ENCODE measurements around the gene EMC1. TPM values are rescaled to one million over a fixed set of nuclear protein-coding genes. Genes with fewer than 3 reads are reported as not detected.
A peak's percentile ranks its signal among the peaks of the same experiment; 100 is the strongest.
"Not testable (repeated sequence)": the region's sequence is repeated elsewhere in the genome, so short reads cannot be mapped to it uniquely, and the experiment has no call there.

Gene EMC1
- total RNA-seq, 2 experiments from 2014 or later = 46.6 to 49.3 TPM

- H3K27me3 Mint-ChIP-seq = peaks cover 15% of the 10 kb centered on the region
- POLR2A ChIA-PET; DNase-seq; H3K4me3 Mint-ChIP-seq; CTCF ChIA-PET; H3K27ac Mint-ChIP-seq; H3K9me3 Mint-ChIP-seq; H3K4me1 Mint-ChIP-seq (ENCODE audit: low read depth); intact Hi-C loops (cut with micrococcal nuclease); H3K36me3 Mint-ChIP-seq: not testable (repeated sequence)
These were observed 22.7 kb upstream of the EMC1 start for GRCh38 chr1:19273844-19274531.

GRCh38 chr1:19273106-19273843 is 22.0 kb upstream of the EMC1 start:
- DNase-seq = no peak
- H3K4me3 Mint-ChIP-seq = no peak overlapping the region
- intact Hi-C loops (cut with micrococcal nuclease) = no loop called here
- peaks cover 3% of the 10 kb centered on the region for H3K4me1 Mint-ChIP-seq (ENCODE audit: low read depth)
- CTCF ChIA-PET = no interaction called here
- no peak overlapping the region for H3K27ac Mint-ChIP-seq
- peaks cover 3% of the 10 kb centered on the region for H3K36me3 Mint-ChIP-seq
- peaks cover 4% of the 10 kb centered on the region for H3K9me3 Mint-ChIP-seq
- peaks cover 15% of the 10 kb centered on the region for H3K27me3 Mint-ChIP-seq
- POLR2A ChIA-PET = no interaction called here

GRCh38 chr1:19272064-19272463 is 20.7 kb upstream of the EMC1 start:
- Mint-ChIP-seq H3K4me1 (ENCODE audit: low read depth) (peaks cover 3% of the 10 kb centered on the region), H3K9me3 (peaks cover 4% of the 10 kb centered on the region), H3K36me3 (peaks cover 3% of the 10 kb centered on the region), H3K27me3 (peaks cover 15% of the 10 kb centered on the region), H3K4me3 (no peak overlapping the region), H3K27ac (no peak overlapping the region)
- intact Hi-C loops (cut with micrococcal nuclease) = no loop called here
- no peak for DNase-seq
- ChIA-PET CTCF (no interaction called here), POLR2A (no interaction called here)

- H3K9me3 Mint-ChIP-seq; POLR2A ChIA-PET; intact Hi-C loops (cut with micrococcal nuclease); H3K27ac Mint-ChIP-seq; H3K4me3 Mint-ChIP-seq; H3K36me3 Mint-ChIP-seq; H3K4me1 Mint-ChIP-seq (ENCODE audit: low read depth); CTCF ChIA-PET; DNase-seq: not testable (repeated sequence)
- H3K27me3 Mint-ChIP-seq = peaks cover 14% of the 10 kb centered on the region
These were observed 19.0 kb upstream of the EMC1 start for GRCh38 chr1:19270343-19270730.

- H3K36me3 Mint-ChIP-seq; intact Hi-C loops (cut with micrococcal nuclease); H3K27ac Mint-ChIP-seq; POLR2A ChIA-PET; DNase-seq; H3K4me1 Mint-ChIP-seq (ENCODE audit: low read depth); H3K9me3 Mint-ChIP-seq; H3K4me3 Mint-ChIP-seq: not testable (repeated sequence)
- CTCF ChIA-PET = interaction anchor here (1.8 kb wide), 1 partner anchor 312 kb away, joined by 4 read pairs; no protein-coding TSS in a partner anchor
- H3K27me3 Mint-ChIP-seq = peaks cover 14% of the 10 kb centered on the region
These were observed 18.4 kb upstream of the EMC1 start for GRCh38 chr1:19269427-19270342.

- Mint-ChIP-seq H3K4me1 (ENCODE audit: low read depth) (peaks cover 2% of the 10 kb centered on the region), H3K9me3 (no peaks in the 10 kb centered on the region), H3K27me3 (peaks cover 8% of the 10 kb centered on the region), H3K27ac (no peak overlapping the region), H3K4me3 (no peak overlapping the region), H3K36me3 (no peaks in the 10 kb centered on the region)
- DNase-seq = no peak
- ChIA-PET CTCF (interaction anchor here (1.8 kb wide), 1 partner anchor 313 kb away, joined by 4 read pairs; no protein-coding TSS in a partner anchor), POLR2A (no interaction called here)
- intact Hi-C loops (cut with micrococcal nuclease) = no loop called here
These were observed 17.1 kb upstream of the EMC1 start for GRCh38 chr1:19268445-19268844.

GRCh38 chr1:19262744-19263143 is 11.4 kb upstream of the EMC1 start:
- no peaks in the 10 kb centered on the region for H3K27me3 Mint-ChIP-seq
- CTCF ChIA-PET = no interaction called here
- H3K9me3 Mint-ChIP-seq = no peaks in the 10 kb centered on the region
- DNase-seq = no peak
- H3K36me3 Mint-ChIP-seq = peaks cover 20% of the 10 kb centered on the region
- no peak overlapping the region for H3K27ac Mint-ChIP-seq
- POLR2A ChIA-PET = no interaction called here
- H3K4me3 Mint-ChIP-seq = no peak overlapping the region
- intact Hi-C loops (cut with micrococcal nuclease) = no loop called here
- H3K4me1 Mint-ChIP-seq (ENCODE audit: low read depth) = peaks cover 5% of the 10 kb centered on the region

GRCh38 chr1:19262047-19262446 is 10.7 kb upstream of the EMC1 start:
- CTCF ChIA-PET = no interaction called here
- peaks cover 27% of the 10 kb centered on the region for H3K36me3 Mint-ChIP-seq
- H3K4me1 Mint-ChIP-seq (ENCODE audit: low read depth) = peaks cover 12% of the 10 kb centered on the region
- intact Hi-C loops (cut with micrococcal nuclease) = no loop called here
- POLR2A ChIA-PET = no interaction called here
- H3K9me3 Mint-ChIP-seq = no peaks in the 10 kb centered on the region
- no peak overlapping the region for H3K4me3 Mint-ChIP-seq
- H3K27me3 Mint-ChIP-seq = no peaks in the 10 kb centered on the region
- no peak for DNase-seq
- no peak overlapping the region for H3K27ac Mint-ChIP-seq

GRCh38 chr1:19260211-19261138 is 9.2 kb upstream of the EMC1 start:
- Mint-ChIP-seq H3K4me3 (no peak overlapping the region), H3K36me3 (peaks cover 37% of the 10 kb centered on the region), H3K4me1 (ENCODE audit: low read depth) (peaks cover 27% of the 10 kb centered on the region), H3K9me3 (no peaks in the 10 kb centered on the region), H3K27me3 (no peaks in the 10 kb centered on the region), H3K27ac (peak overlapping the region; percentile 5)
- ChIA-PET CTCF (no interaction called here), POLR2A (no interaction called here)
- intact Hi-C loops (cut with micrococcal nuclease) = no loop called here
- no peak for DNase-seq

- Mint-ChIP-seq H3K36me3 (peaks cover 39% of the 10 kb centered on the region), H3K9me3 (no peaks in the 10 kb centered on the region), H3K27ac (peak overlapping the region; percentile 96), H3K4me3 (no peak overlapping the region), H3K4me1 (ENCODE audit: low read depth) (peaks cover 46% of the 10 kb centered on the region), H3K27me3 (no peaks in the 10 kb centered on the region)
- ChIA-PET CTCF (interaction anchor here (1.3 kb wide), 1 partner anchor 396 kb away, joined by 6 read pairs; no protein-coding TSS in a partner anchor), POLR2A (interaction anchor here (0.9 kb wide), 1 partner anchor 54 kb away, joined by 3 read pairs; the partner anchor contains the start of gene SLC66A1)
- no peak for DNase-seq
- intact Hi-C loops (cut with micrococcal nuclease) = loop anchor here (5.0 to 10.0 kb wide), 3 partner anchors 206 to 339 kb away; a partner anchor contains a TSS
These were observed 7.0 kb upstream of the EMC1 start for GRCh38 chr1:19258353-19258752.

- intact Hi-C loops (cut with micrococcal nuclease) = loop anchor here (1.0 to 10.0 kb wide), 8 partner anchors 49 to 389 kb away; partner anchors contain the start of genes AKR7A2 and SLC66A1
- POLR2A ChIA-PET = interaction anchor here (0.9 to 1.5 kb wide), 5 partner anchors 31 to 330 kb away, joined by 3 to 6 read pairs (median 4); partner anchors contain the start of genes AKR7A3 and SLC66A1
- Mint-ChIP-seq H3K4me3 (peak overlapping the region; percentile 40), H3K27me3 (no peaks in the 10 kb centered on the region), H3K36me3 (peaks cover 39% of the 10 kb centered on the region), H3K4me1 (ENCODE audit: low read depth) (peaks cover 51% of the 10 kb centered on the region), H3K27ac (peak overlapping the region; percentile 96), H3K9me3 (no peaks in the 10 kb centered on the region)
- CTCF ChIA-PET = interaction anchor here (1.3 to 2.8 kb wide), 2 partner anchors 16 to 397 kb away, joined by 6 to 11 read pairs; no protein-coding TSS in a partner anchor
- DNase-seq = peak; percentile 80
These were observed 6.0 kb upstream of the EMC1 start for GRCh38 chr1:19257178-19257914.

All from activated CD4-positive, alpha-beta memory T cell treated with anti-CD3 and anti-CD28 coated beads for 36 hours (primary cell).